ENCODE results near the gene DNAJC5G. TPM values are rescaled to one million over a fixed set of nuclear protein-coding genes. Genes with fewer than 3 reads are reported as not detected.

DNAJC5G gene
- total RNA-seq (1 to 10 TPM in 1 of 4 donors, under 1 TPM in 1, not detected in 2; 0.71 to 1.7 TPM), polyA plus RNA-seq (not detected)

GRCh38 chr2:27275211-27276150, at the start of gene DNAJC5G:
Gene DNAJC5G (plus strand): TSS chr2:27275433. CDS start chr2:27276729, 1,296 bp downstream.
- H3K27ac ChIP-seq: no peak within 1 kb of the TSS
- no peaks in the 10 kb centered on the region for H3K9me3 ChIP-seq
- TF ChIP-seq CTCF (IDR thresholded peaks at IDR 0.05): no peak
- TF ChIP-seq POLR2AphosphoS5 (IDR thresholded peaks at IDR 0.05): no peak
- TF ChIP-seq POLR2A (IDR thresholded peaks at IDR 0.05): no peak
- TF ChIP-seq EP300 (IDR thresholded peaks at IDR 0.05): no peak
- H3K27me3 ChIP-seq: peaks cover 0 to 30% (median 2%) of the 10 kb centered on the region in 3 donors
- intact Hi-C loops (cut with DNase I): no loop called here
- no peak within 1 kb of the TSS for H3K4me3 ChIP-seq
- no peak for DNase-seq
- no peaks in the 10 kb centered on the region for H3K36me3 ChIP-seq
- H3K4me1 ChIP-seq: no peaks in the 10 kb centered on the region
- WGBS, 2 donors: 85 to 86% methylated on average over 39 of the region's 39 CpGs

- Histone ChIP-seq H3K27me3 (no peaks in the 10 kb centered on the region), H3K4me1 (no peaks in the 10 kb centered on the region), H3K4me3 (no peak overlapping the region), H3K36me3 (peaks cover 14 to 95% (median 49%) of the 10 kb centered on the region in 4 donors), H3K9me3 (no peaks in the 10 kb centered on the region), H3K27ac (no peak overlapping the region)
- no peak for DNase-seq
- 92 to 97% methylated on average over 9 of the region's 9 CpGs for WGBS, 2 donors
- intact Hi-C loops (cut with DNase I): no loop called here
- TF ChIP-seq EP300 (IDR thresholded peaks at IDR 0.05) (no peak), POLR2AphosphoS5 (IDR thresholded peaks at IDR 0.05) (no peak), CTCF (IDR thresholded peaks at IDR 0.05) (no peak), POLR2A (IDR thresholded peaks at IDR 0.05) (no peak)
Measured at GRCh38 chr2:27225526-27225925, 49.7 kb upstream of the DNAJC5G start.

GRCh38 chr2:27227501-27227900, 47.7 kb upstream of the DNAJC5G start:
- no peaks in the 10 kb centered on the region for H3K27me3 ChIP-seq
- no peak overlapping the region for H3K27ac ChIP-seq
- H3K4me1 ChIP-seq: no peaks in the 10 kb centered on the region
- peaks cover 14 to 100% (median 56%) of the 10 kb centered on the region in 4 donors for H3K36me3 ChIP-seq
- DNase-seq: no peak
- no peak overlapping the region for H3K4me3 ChIP-seq
- intact Hi-C loops (cut with DNase I): no loop called here
- H3K9me3 ChIP-seq: no peaks in the 10 kb centered on the region
- no peak for TF ChIP-seq EP300 (IDR thresholded peaks at IDR 0.05)
- TF ChIP-seq POLR2AphosphoS5 (IDR thresholded peaks at IDR 0.05): no peak
- TF ChIP-seq CTCF (IDR thresholded peaks at IDR 0.05): no peak
- TF ChIP-seq POLR2A (IDR thresholded peaks at IDR 0.05): no peak
- whole genome bisulfite sequencing, 2 donors: 82 to 89% methylated on average over 2 of the region's 2 CpGs

- DNase-seq: peak; percentile 33
- peaks cover 25 to 100% (median 59%) of the 10 kb centered on the region in 4 donors for H3K36me3 ChIP-seq
- H3K27me3 ChIP-seq: no peaks in the 10 kb centered on the region
- H3K4me1 ChIP-seq: no peaks in the 10 kb centered on the region
- intact Hi-C loops (cut with DNase I): no loop called here
- no peaks in the 10 kb centered on the region for H3K9me3 ChIP-seq
- H3K4me3 ChIP-seq: no peak overlapping the region
- no peak overlapping the region for H3K27ac ChIP-seq
- WGBS, 2 donors: 96 to 97% methylated on average over 13 of the region's 13 CpGs
- TF ChIP-seq CTCF (IDR thresholded peaks at IDR 0.05) (no peak), POLR2A (IDR thresholded peaks at IDR 0.05) (no peak), EP300 (IDR thresholded peaks at IDR 0.05) (no peak), POLR2AphosphoS5 (IDR thresholded peaks at IDR 0.05) (no peak)
Measured at GRCh38 chr2:27231921-27232320, 43.3 kb upstream of the DNAJC5G start.
